Upper lobe of left lung (tissue), 4 donors: ENCODE measurements around the gene CCDC38.

Source experiments
- CTCF ChIP-seq, 6 experiments: fragments of 450-650 bp in 4 of 6; fragments of 200-600 bp in 2 of 6; sonication (generic) in 2 of 6; IDR thresholded peaks; one replicate each; pipeline ENCODE4 v1.5.1; 2016 to 2019; ENCODE audit warnings: antibody characterized with exemption in 6 of 6
- EP300 ChIP-seq, 4 donors: sonication (generic); formaldehyde crosslinking; IDR thresholded peaks; one replicate each; pipeline ENCODE4 v1.5.1; 2017; ENCODE audit warnings: antibody characterized with exemption in 4 of 4, control low read depth in 2 of 4
- POLR2A ChIP-seq, 4 donors: fragments of 450-650 bp; IDR thresholded peaks; one replicate each; pipeline ENCODE4 v1.5.1; 2016 to 2017; ENCODE audit warnings: antibody characterized with exemption in 4 of 4, mild to moderate bottlenecking in 2 of 4
- POLR2AphosphoS5 ChIP-seq, 2 donors: sonication (generic); formaldehyde crosslinking; IDR thresholded peaks; one replicate each; pipeline ENCODE4 v1.5.1; 2017; ENCODE audit warnings: antibody characterized with exemption in 2 of 2

GRCh38 chr12:95922231-95922630, 20.2 kb downstream of the CCDC38 start:
- no peak for TF ChIP-seq CTCF (IDR thresholded peaks at IDR 0.05)
- TF ChIP-seq POLR2A (IDR thresholded peaks at IDR 0.05): no peak
- no peak for TF ChIP-seq EP300 (IDR thresholded peaks at IDR 0.05)
- no peak for TF ChIP-seq POLR2AphosphoS5 (IDR thresholded peaks at IDR 0.05)
